HCT116 (cell line): ENCODE measurements around the gene ADRA2A.

Experiments
- CTCF ChIP-seq, 3 experiments: fragments of 200-600 bp in 1 of 3; sonication (generic) in 1 of 3; IDR thresholded peaks in 2 of 3; conservative IDR thresholded peaks in 1 of 3; 2 replicates each; pipeline ENCODE4 v1.5.1; 2012 to 2017; ENCODE audit warnings: low read depth in 2 of 3, low read length in 2 of 3, antibody characterized with exemption in 1 of 3, borderline replicate concordance in 1 of 3, control low read depth in 1 of 3, mild to moderate bottlenecking in 1 of 3, mixed read lengths in 1 of 3, mixed run types in 1 of 3, moderate library complexity in 1 of 3; ENCODE audit not compliant: insufficient read depth in 1 of 3
- MAX ChIP-seq: IDR thresholded peaks from 2 replicates; pipeline ENCODE4 v1.6.1; 2012
- RAD21 ChIP-seq: IDR thresholded peaks from 2 replicates; pipeline ENCODE4 v1.6.1; 2012; ENCODE audit warnings: low read depth, mild to moderate bottlenecking
- YY1 ChIP-seq: IDR thresholded peaks from 2 replicates; pipeline ENCODE4 v1.6.1; 2011; ENCODE audit warnings: low read length, low read depth, moderate library complexity, mild to moderate bottlenecking; ENCODE audit not compliant: insufficient replicate concordance; ENCODE audit errors: extremely low read depth
- TF ChIP-seq, protein P1 (sequence below): IDR thresholded peaks from 2 replicates; pipeline ENCODE4 v1.6.1; 2011; ENCODE audit warnings: mild to moderate bottlenecking, low read length, moderate library complexity; ENCODE audit not compliant: insufficient replicate concordance; ENCODE audit errors: extremely low read depth

DNA sequence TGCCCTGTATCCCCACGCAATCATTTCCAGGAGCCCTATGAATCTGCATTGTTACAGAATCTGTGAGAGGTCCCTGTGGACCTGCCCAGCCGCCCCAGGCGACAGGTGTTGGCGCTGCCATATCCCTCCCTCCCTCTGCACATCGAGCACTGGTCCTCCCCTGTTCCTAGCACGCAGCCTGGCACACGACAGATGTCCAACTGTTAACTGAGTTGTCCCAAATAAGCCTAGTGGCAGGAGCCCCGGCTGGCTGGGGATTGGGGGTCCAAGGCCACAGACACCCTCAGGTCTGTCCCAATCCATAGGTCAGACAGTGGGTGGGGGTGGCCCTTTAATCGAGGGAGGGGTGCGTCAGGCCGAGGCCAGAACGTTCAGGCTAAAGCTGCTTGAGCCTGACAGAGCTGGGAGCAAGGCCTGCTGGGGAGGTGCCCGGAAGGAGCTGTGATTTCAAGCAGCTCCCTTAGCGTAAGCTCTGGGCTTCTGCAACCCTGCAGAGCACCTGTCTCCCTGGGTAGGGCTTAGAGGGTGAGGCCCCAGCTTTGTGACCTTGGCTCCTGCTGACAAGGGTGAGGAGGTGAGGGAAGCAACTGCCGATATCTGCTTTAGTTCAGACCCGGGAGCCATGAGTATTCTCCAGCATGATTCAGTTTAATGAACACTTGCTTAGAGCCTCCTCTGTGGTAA, 40.1 kb downstream of the ADRA2A start:
- TF ChIP-seq, protein P1, sequence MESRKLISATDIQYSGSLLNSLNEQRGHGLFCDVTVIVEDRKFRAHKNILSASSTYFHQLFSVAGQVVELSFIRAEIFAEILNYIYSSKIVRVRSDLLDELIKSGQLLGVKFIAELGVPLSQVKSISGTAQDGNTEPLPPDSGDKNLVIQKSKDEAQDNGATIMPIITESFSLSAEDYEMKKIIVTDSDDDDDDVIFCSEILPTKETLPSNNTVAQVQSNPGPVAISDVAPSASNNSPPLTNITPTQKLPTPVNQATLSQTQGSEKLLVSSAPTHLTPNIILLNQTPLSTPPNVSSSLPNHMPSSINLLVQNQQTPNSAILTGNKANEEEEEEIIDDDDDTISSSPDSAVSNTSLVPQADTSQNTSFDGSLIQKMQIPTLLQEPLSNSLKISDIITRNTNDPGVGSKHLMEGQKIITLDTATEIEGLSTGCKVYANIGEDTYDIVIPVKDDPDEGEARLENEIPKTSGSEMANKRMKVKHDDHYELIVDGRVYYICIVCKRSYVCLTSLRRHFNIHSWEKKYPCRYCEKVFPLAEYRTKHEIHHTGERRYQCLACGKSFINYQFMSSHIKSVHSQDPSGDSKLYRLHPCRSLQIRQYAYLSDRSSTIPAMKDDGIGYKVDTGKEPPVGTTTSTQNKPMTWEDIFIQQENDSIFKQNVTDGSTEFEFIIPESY: no peak
- TF ChIP-seq CTCF (IDR thresholded peaks at IDR 0.05 in 2 of 3, conservative IDR thresholded peaks at IDR 0.05 in 1 of 3; ENCODE audit: borderline replicate concordance in 1 of 3, insufficient read depth in 1 of 3, low read depth in 2 of 3, low read length in 2 of 3): no peak
- no peak for TF ChIP-seq YY1
- TF ChIP-seq RAD21: no peak
- no peak for TF ChIP-seq MAX
